ENCODE results near the gene PSMD8. TPM values are rescaled to one million over a fixed set of nuclear protein-coding genes. Genes with fewer than 3 reads are reported as not detected.

Gene PSMD8
- total RNA-seq, 8 experiments from 2014 or later, result 165 to 302 (median 214) TPM

- H3K4me1 ChIP-seq (replicated peaks in 1 of 2), result peaks cover 0 to 9% of the 10 kb centered on the region in 2 donors
- WGBS, 10 experiments, result no CpG with 5 or more reads among the region's 2 CpGs
- in situ Hi-C loops (cut with MboI; ENCODE audit: low pct_unique_long_range_greater_than_20kb in 2 of 9, low sequenced_read_pairs in 9 of 9, unreplicated experiment in 9 of 9), result no loop called here
- no peak overlapping the region for H3K27ac ChIP-seq
- no peak overlapping the region for H3K4me3 ChIP-seq
- no peak for ATAC-seq (replicated peaks in 6 of 8)
Observed at GRCh38 chr19:38383743-38384142, 9.4 kb downstream of the PSMD8 start.

- Histone ChIP-seq H3K27ac (no peak overlapping the region), H3K4me3 (no peak overlapping the region), H3K4me1 (replicated peaks in 1 of 2) (peaks cover 0 to 9% of the 10 kb centered on the region in 2 donors)
- ATAC-seq (replicated peaks in 6 of 8), result no peak
- in situ Hi-C loops (cut with MboI; ENCODE audit: low pct_unique_long_range_greater_than_20kb in 2 of 9, low sequenced_read_pairs in 9 of 9, unreplicated experiment in 9 of 9), result no loop called here
- 40 to 100% (median 74%) methylated on average over 1 to 3 of the region's 10 CpGs; no CpG with 5 or more reads in 4 of the 10 experiments for WGBS, 10 experiments
Observed at GRCh38 chr19:38384209-38385027, 10.0 kb downstream of the PSMD8 start.

- no peak for ATAC-seq (replicated peaks in 6 of 8)
- in situ Hi-C loops (cut with MboI; ENCODE audit: low pct_unique_long_range_greater_than_20kb in 2 of 9, low sequenced_read_pairs in 9 of 9, unreplicated experiment in 9 of 9), result no loop called here
- no peak overlapping the region for H3K27ac ChIP-seq
- H3K4me3 ChIP-seq, result no peak overlapping the region
- peaks cover 4 to 14% of the 10 kb centered on the region in 2 donors for H3K4me1 ChIP-seq (replicated peaks in 1 of 2)
- WGBS, 10 experiments, result 76 to 100% (median 90%) methylated on average over 1 to 7 of the region's 40 CpGs; no CpG with 5 or more reads in 6 of the 10 experiments
Observed at GRCh38 chr19:38385057-38385803, 10.9 kb downstream of the PSMD8 start.

DNA sequence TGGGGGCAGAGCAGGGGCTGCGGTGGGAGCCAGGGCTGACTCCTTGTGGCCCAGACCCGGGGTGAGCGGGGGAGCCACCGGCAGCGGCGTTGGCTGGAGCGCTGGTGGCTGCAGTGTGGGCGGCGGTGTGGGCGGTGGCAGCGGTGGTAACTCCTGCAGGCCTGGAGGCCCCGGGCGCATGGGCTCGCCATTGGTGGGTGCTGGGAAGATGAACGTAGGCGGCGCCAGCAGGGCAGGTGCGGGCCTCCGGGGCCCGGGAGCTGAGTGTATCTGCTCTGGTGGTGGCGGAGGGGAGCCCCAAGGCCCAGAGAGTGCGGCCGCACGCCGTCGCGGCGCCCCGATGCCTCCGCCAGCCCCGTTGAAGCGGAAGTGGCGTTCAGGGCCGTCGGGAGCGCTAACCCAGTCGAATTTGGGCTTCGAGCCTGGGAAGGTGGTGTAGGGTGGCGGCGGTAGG is 11.5 kb downstream of the PSMD8 start:
- no peak for ATAC-seq (replicated peaks in 6 of 8)
- H3K4me1 ChIP-seq (replicated peaks in 1 of 2), result peaks cover 4 to 14% of the 10 kb centered on the region in 2 donors
- no peak overlapping the region for H3K4me3 ChIP-seq
- 94% methylated on average over 20 of the region's 40 CpGs; no CpG with 5 or more reads in 9 of the 10 experiments for WGBS, 10 experiments
- in situ Hi-C loops (cut with MboI; ENCODE audit: low pct_unique_long_range_greater_than_20kb in 2 of 9, low sequenced_read_pairs in 9 of 9, unreplicated experiment in 9 of 9), result no loop called here
- H3K27ac ChIP-seq, result no peak overlapping the region

- no peak overlapping the region for H3K27ac ChIP-seq
- no peak for ATAC-seq (replicated peaks in 6 of 8)
- H3K4me3 ChIP-seq, result peak overlapping the region in 3 of 5 donors; percentile 74 to 98 (median 77)
- 24 to 80% methylated on average over 1 to 5 of the region's 61 CpGs; no CpG with 5 or more reads in 8 of the 10 experiments for WGBS, 10 experiments
- in situ Hi-C loops (cut with MboI; ENCODE audit: low pct_unique_long_range_greater_than_20kb in 2 of 9, low sequenced_read_pairs in 9 of 9, unreplicated experiment in 9 of 9), result no loop called here
- peaks cover 4 to 14% of the 10 kb centered on the region in 2 donors for H3K4me1 ChIP-seq (replicated peaks in 1 of 2)
Observed at GRCh38 chr19:38386300-38386970, 12.1 kb downstream of the PSMD8 start.

DNA sequence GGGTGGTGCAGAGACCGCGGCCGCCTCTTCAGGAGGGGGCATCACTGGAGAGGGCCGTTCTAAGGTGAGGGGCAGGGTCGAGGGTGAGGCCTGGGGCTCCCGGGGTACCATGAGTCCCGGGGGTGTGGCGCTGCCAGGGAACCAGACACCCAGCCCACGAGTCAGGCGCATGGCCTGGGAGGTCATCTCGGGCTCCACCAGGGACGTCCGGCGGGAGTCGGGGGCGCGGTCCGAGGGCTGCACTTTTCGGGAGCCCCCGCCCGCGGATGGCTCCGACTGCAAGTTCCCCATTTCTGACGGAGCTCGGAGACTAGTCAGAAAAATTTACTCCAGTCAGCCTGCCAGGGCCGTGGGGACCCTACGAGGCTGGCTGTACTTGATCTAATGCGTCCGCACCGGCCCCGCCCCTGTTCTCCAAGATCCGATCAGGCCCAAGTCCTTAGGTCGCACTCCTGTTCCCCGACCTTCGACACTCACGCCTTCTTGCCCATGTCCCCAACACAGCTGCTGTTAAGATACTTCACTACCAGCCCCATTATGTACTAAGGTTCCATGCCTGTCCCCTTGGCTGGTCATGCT is 12.7 kb downstream of the PSMD8 start:
- 0 to 55% (median 11%) methylated on average over 1 to 5 of the region's 36 CpGs; no CpG with 5 or more reads in 5 of the 10 experiments for WGBS, 10 experiments
- H3K4me3 ChIP-seq, result peak overlapping the region; percentile 74 to 98 (median 77)
- H3K27ac ChIP-seq, result peak overlapping the region; percentile 67 to 80
- in situ Hi-C loops (cut with MboI; ENCODE audit: low pct_unique_long_range_greater_than_20kb in 2 of 9, low sequenced_read_pairs in 9 of 9, unreplicated experiment in 9 of 9), result no loop called here
- peaks cover 4 to 14% of the 10 kb centered on the region in 2 donors for H3K4me1 ChIP-seq (replicated peaks in 1 of 2)
- no peak for ATAC-seq (replicated peaks in 6 of 8)

DNA sequence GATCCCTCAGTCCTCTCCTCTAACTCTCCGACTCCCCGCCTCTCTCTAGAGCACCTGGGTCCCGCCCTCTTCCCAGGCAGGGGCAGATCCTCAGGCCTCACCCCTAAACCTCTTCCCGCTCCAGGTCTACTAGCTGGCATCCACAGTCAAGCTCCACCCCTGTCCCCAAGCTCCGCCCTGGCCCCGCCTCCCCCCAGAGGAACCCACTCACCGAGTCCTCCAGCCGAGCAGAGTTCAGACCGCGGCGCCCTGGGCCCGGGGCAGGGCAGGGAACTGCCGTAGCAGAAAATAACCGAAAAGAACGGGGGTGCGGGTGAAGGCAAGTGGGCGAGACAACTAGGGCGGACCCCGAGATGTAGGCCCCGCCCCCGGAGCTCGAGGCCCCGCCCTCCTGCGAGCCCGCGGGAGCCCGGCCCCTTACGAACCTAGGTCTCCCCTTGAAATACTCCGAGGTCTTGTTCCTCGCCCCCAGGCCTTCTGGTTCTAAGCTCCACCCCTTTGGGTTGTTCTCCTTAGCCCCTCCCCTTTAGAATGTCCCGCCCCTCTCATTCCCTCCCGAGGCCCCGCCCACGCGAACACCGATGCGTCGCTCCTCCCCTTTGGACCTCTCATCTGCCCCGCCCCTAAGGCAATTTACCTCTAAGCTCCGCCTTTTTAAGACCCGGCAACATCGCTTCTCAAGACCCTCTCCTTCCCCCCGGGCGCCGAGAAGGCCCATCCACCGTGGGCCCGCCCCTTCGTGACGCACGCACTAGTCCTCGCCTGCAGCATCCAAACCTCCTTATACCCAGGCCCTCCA is 13.4 kb downstream of the PSMD8 start, which contains the start of gene GGN:
TSS of gene GGN (minus strand) at position 485 of the 799 bp plus-strand sequence. CDS start 773 bp downstream, outside the sequence.
- peak; percentile 51 to 83 (median 74) for ATAC-seq (replicated peaks in 6 of 8)
- peaks cover 4 to 14% of the 10 kb centered on the region in 2 donors for H3K4me1 ChIP-seq (replicated peaks in 1 of 2)
- H3K27ac ChIP-seq, result peak within 1 kb of the TSS; percentile 67 to 80
- WGBS, 10 experiments, result 27% methylated on average over 3 of the region's 51 CpGs; no CpG with 5 or more reads in 9 of the 10 experiments
- H3K4me3 ChIP-seq, result peak within 1 kb of the TSS; percentile 74 to 98 (median 77)
- in situ Hi-C loops (cut with MboI; ENCODE audit: low pct_unique_long_range_greater_than_20kb in 2 of 9, low sequenced_read_pairs in 9 of 9, unreplicated experiment in 9 of 9), result no loop called here

- peak within 1 kb of the TSS; percentile 67 to 80 for H3K27ac ChIP-seq
- ATAC-seq (replicated peaks in 6 of 8), result peak; percentile 0 to 46 (median 32)
- H3K4me1 ChIP-seq (replicated peaks in 1 of 2), result peaks cover 4 to 14% of the 10 kb centered on the region in 2 donors
- H3K4me3 ChIP-seq, result peak within 1 kb of the TSS; percentile 74 to 98 (median 77)
- 0 to 7% methylated on average over 2 to 3 of the region's 46 CpGs; no CpG with 5 or more reads in 8 of the 10 experiments for WGBS, 10 experiments
- in situ Hi-C loops (cut with MboI; ENCODE audit: low pct_unique_long_range_greater_than_20kb in 2 of 9, low sequenced_read_pairs in 9 of 9, unreplicated experiment in 9 of 9), result no loop called here
Observed at GRCh38 chr19:38388349-38389100, 14.2 kb downstream of the PSMD8 start, which contains the start of gene SPRED3. Gene SPRED3 (plus strand): TSS chr19:38388697. CDS start chr19:38390303, 1,606 bp downstream.

- Histone ChIP-seq H3K4me1 (replicated peaks in 1 of 2) (peaks cover 4 to 14% of the 10 kb centered on the region in 2 donors), H3K4me3 (peak overlapping the region; percentile 74 to 98 (median 77)), H3K27ac (peak overlapping the region; percentile 67 to 80)
- 0% methylated on average over 1 to 5 of the region's 28 CpGs; no CpG with 5 or more reads in 7 of the 10 experiments for WGBS, 10 experiments
- ATAC-seq (replicated peaks in 6 of 8), result peak in 7 of 8 experiments; percentile 7 to 38 (median 12)
- in situ Hi-C loops (cut with MboI; ENCODE audit: low pct_unique_long_range_greater_than_20kb in 2 of 9, low sequenced_read_pairs in 9 of 9, unreplicated experiment in 9 of 9), result no loop called here
Observed at GRCh38 chr19:38389101-38389925, 14.9 kb downstream of the PSMD8 start.
